T-cell (primary cell): ENCODE measurements around the gene HTRA2. TPM values are rescaled to one million over a fixed set of nuclear protein-coding genes. Genes with fewer than 3 reads are reported as not detected.

ENCODE experiments used
- ATAC-seq, 4 experiments: fragments of 200-7000 bp in 3 of 4; fragments of 150-1000 bp in 1 of 4; cut with Tn5 transposase; replicated peaks in 1 of 4; 1 replicate in 3 of 4; 2 replicates in 1 of 4; pipeline ENCODE4 v1.10.0; 2021; ENCODE audit warnings: moderate library complexity in 3 of 4, mild to moderate bottlenecking in 2 of 4, moderate number of reproducible peaks in 1 of 4
- CTCF ChIA-PET, 2 donors: fragments of 300-600 bp; sonication (Branson Sonifier 250); formaldehyde crosslinking; loops; one replicate each; lab custom pipeline; 2022; ENCODE audit warnings: antibody characterized with exemption in 2 of 2; lab: Charles Lee
- POLR2A ChIA-PET, 2 donors: fragments of 300-600 bp; sonication (Branson Sonifier 250); formaldehyde crosslinking; loops; one replicate each; lab custom pipeline; 2022; ENCODE audit warnings: antibody characterized with exemption in 2 of 2; lab: Charles Lee
- DNase-seq, 35 experiments: peaks; one replicate each; pipeline versions ENCODE4 v3.0.0 to v3.0.0-alpha.2; 2013 to 2023
- H3K27ac ChIP-seq: one replicate; pipeline ENCODE4 v1.5.1; 2013; ENCODE audit warnings: low read length
- H3K27me3 ChIP-seq, 2 experiments: replicated peaks in 1 of 2; 1 replicate in 1 of 2; 2 replicates in 1 of 2; pipeline versions ENCODE4 v1.6.1 to v1.7.0; 2013; ENCODE audit warnings: low read length in 1 of 2, mixed read lengths in 1 of 2; ENCODE audit not compliant: control insufficient read depth in 2 of 2, insufficient read depth in 2 of 2; ENCODE audit errors: extremely low read depth in 1 of 2
- H3K36me3 ChIP-seq, 2 donors: 1 replicate in 1 of 2; 2 replicates in 1 of 2; pipeline versions ENCODE4 v1.6.1 to v1.7.0; 2013; ENCODE audit warnings: low read length in 1 of 2; ENCODE audit not compliant: control insufficient read depth in 2 of 2, insufficient read depth in 1 of 2; ENCODE audit errors: extremely low read depth in 1 of 2
- H3K4me1 ChIP-seq, 2 experiments: 1 replicate in 1 of 2; 2 replicates in 1 of 2; pipeline versions ENCODE4 v1.6.1 to v1.7.0; 2013; ENCODE audit warnings: low read length in 2 of 2, mixed read lengths in 1 of 2; ENCODE audit not compliant: insufficient read depth in 2 of 2, control insufficient read depth in 1 of 2; ENCODE audit errors: extremely low read depth in 1 of 2
- H3K4me3 ChIP-seq, 2 donors: 1 replicate in 1 of 2; 2 replicates in 1 of 2; pipeline versions ENCODE4 v1.5.1 to v1.7.0; 2013; ENCODE audit warnings: mild to moderate bottlenecking in 2 of 2, low read length in 1 of 2, moderate library complexity in 1 of 2; ENCODE audit not compliant: control insufficient read depth in 1 of 2; ENCODE audit errors: extremely low read depth in 1 of 2
- H3K9me3 ChIP-seq: 2 replicates; pipeline ENCODE4 v1.7.0; 2013
- H3K27ac Mint-ChIP-seq, 2 donors: one replicate each; pipeline ENCODE4 v1.8.0; 2020 to 2021; ENCODE audit warnings: mild to moderate bottlenecking in 2 of 2, mixed read lengths in 2 of 2
- H3K27me3 Mint-ChIP-seq, 2 donors: one replicate each; pipeline ENCODE4 v1.8.0; 2021 to 2022; ENCODE audit warnings: mixed read lengths in 2 of 2
- H3K36me3 Mint-ChIP-seq: one replicate; pipeline ENCODE4 v1.8.0; 2021; ENCODE audit warnings: mixed read lengths
- H3K4me1 Mint-ChIP-seq, 3 donors: one replicate each; pipeline ENCODE4 v1.8.0; 2020 to 2022; ENCODE audit warnings: mixed read lengths in 3 of 3, mild to moderate bottlenecking in 1 of 3
- H3K4me3 Mint-ChIP-seq, 3 donors: one replicate each; pipeline ENCODE4 v1.8.0; 2020 to 2022; ENCODE audit warnings: mild to moderate bottlenecking in 3 of 3, mixed read lengths in 3 of 3, moderate library complexity in 3 of 3
- H3K9me3 Mint-ChIP-seq, 3 donors: one replicate each; pipeline ENCODE4 v1.8.0; 2020 to 2022; ENCODE audit warnings: mixed read lengths in 3 of 3
- WGBS: methylation state at CpG from one replicate; pipeline ENCODE4 v1.1.5; 2013; ENCODE audit warnings: missing lambda C conversion rate; ENCODE audit not compliant: insufficient coverage; 5-methylcytosine and 5-hydroxymethylcytosine counted together
- total RNA-seq, 35 experiments: library from RNA in 6 of 35; stranded (reverse) in 6 of 35; fragments of 120-200 nt in 1 of 35; gene quantifications; one replicate each; pipeline versions ENCODE4 v1.2.1 to v1.2.4 and lab custom pipeline; 2013 to 2026

The HTRA2 gene
- total RNA-seq, 5 donors from 2014 or later (not counting 1 experiment from before 2014, with no cell fraction given): 25.1 to 45.2 (median 38.3) TPM

DNA sequence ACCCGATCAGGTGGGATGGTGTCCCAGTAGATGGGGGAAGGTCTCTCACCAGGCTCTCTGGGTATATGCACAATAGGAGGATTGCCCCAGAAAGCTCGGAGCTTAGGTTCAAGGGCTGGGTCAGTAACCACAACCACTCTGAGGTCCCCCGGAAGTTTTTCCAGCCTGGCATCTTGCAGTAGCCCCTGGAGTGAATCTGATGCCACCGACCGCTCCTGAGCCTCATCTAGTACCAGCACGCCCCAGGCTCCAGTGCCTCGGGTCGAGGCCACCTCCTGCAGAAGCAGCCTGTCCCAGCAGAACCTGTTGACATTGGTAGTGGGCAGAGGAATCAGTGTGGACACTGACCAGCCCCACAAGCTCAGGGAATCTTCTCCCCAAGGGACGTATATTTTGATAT is 5.7 kb upstream of the HTRA2 start:
- 100% methylated on average over 1 of the region's 9 CpGs for WGBS
- DNase-seq (no peak), ATAC-seq (no peak)
- Mint-ChIP-seq H3K27me3 (peaks cover 19 to 20% of the 10 kb centered on the region in 2 donors), H3K36me3 (peaks cover 25% of the 10 kb centered on the region), H3K27ac (no peak overlapping the region), H3K4me3 (no peak overlapping the region), H3K4me1 (peaks cover 14 to 23% (median 22%) of the 10 kb centered on the region in 3 donors), H3K9me3 (no peaks in the 10 kb centered on the region)
- Histone ChIP-seq H3K36me3 (peaks cover 3 to 25% of the 10 kb centered on the region in 2 donors), H3K4me3 (no peak overlapping the region), H3K27me3 (peaks cover 2 to 13% of the 10 kb centered on the region in 2 experiments), H3K4me1 (peaks cover 5 to 18% of the 10 kb centered on the region in 2 experiments), H3K27ac (no peak overlapping the region), H3K9me3 (no peaks in the 10 kb centered on the region)
- CTCF ChIA-PET: interaction anchor here in 1 of 2 donors (0.5 kb wide), 1 partner anchor 625 kb away, joined by 4 read pairs; no protein-coding TSS in a partner anchor
- POLR2A ChIA-PET: no interaction called here

DNA sequence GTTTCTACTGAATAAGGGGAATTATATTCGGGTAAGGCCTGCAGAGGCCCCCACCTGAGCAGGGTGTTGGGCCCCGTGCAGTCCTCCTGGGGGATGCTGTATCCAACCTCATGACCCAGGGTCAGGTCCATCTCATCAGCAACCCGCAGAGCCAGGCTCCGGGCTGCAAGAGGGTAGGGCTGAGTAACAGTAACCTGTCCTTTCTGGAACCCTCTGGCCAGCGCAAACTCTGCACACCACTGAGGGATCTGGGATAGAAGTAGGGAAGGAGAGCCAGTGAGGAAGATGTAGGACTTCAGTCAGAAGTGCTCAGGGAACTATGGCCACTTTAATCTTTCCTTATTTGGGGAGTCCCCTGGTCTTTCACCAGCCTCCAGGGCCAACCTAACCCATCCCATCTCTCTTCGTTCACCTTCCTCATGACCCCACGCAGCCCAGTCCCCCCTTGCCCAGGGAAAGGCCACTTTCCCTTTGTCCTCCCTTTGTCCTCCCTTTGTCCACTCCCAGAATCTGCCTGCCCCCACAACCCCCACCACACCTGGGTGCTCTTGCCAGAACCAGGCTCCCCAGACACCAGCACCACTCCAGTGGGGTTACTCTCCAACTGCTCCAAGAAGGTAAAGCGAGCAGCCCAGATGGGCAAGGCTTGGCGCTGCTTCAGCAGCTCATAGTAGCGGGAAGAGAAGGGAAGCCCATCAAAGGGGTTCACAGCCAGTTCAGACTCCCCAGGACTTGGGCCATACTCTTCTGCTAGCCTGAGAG is 4.6 kb upstream of the HTRA2 start:
- POLR2A ChIA-PET: no interaction called here
- peaks cover 7 to 11% of the 10 kb centered on the region in 2 donors for H3K27me3 Mint-ChIP-seq
- H3K4me1 Mint-ChIP-seq: peaks cover 15 to 25% (median 25%) of the 10 kb centered on the region in 3 donors
- WGBS: 93% methylated on average over 5 of the region's 10 CpGs
- CTCF ChIA-PET: no interaction called here
- no peaks in the 10 kb centered on the region for H3K9me3 Mint-ChIP-seq
- ATAC-seq (no peak), DNase-seq (no peak)
- no peak overlapping the region for H3K27ac Mint-ChIP-seq
- Histone ChIP-seq H3K27me3 (peaks cover 0 to 6% of the 10 kb centered on the region in 2 experiments), H3K4me3 (no peak overlapping the region), H3K9me3 (no peaks in the 10 kb centered on the region), H3K4me1 (peaks cover 5 to 21% of the 10 kb centered on the region in 2 experiments), H3K36me3 (peaks cover 3 to 25% of the 10 kb centered on the region in 2 donors), H3K27ac (no peak overlapping the region)
- peaks cover 26% of the 10 kb centered on the region for H3K36me3 Mint-ChIP-seq
- H3K4me3 Mint-ChIP-seq: no peak overlapping the region

DNA sequence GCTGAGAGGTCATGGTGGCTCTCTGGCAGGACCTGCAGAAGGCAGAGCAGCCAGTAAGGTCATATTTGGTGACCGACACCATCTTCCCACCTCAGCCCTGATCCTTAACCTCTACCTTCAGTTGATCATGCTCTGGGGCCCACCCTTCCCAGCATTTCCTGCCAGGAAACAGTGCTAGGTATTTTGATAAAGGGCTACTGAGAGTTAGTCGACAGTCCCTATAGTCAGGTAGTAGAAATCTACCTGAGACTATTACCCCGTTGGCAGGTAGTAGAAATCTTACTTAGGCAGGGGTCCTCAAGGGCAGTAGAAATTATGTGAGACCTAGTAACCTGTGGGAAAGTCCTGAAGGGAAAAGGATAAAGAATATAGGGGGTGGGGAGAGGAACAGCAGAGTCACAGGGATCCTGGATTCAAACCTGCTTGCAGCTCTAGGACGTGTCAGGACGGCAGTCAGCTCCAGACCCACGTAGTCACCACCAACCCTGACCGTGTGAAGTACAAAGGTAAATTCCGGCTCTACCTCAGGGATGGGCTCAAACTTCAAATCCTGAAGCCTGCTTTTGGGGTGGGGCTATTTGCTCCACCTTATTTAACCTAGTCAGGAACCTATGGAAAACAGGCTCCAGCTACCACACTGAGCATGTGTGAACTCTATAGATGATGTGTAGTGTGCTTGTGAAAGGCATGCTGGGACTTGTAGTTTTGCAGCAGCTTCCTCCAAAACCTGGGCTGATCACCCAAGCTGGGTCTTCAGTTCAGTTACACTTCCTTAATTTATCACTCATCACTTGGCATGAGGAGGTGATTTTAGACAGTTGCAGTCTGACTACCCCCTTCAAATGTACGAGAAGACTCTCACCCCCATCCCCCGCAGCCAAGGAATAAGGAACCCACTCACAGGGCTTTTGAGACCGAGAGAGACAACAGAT is 3.8 kb upstream of the HTRA2 start, which contains the start of gene DQX1:
Gene DQX1, minus strand, starts transcription at position 515 of the 932 bp plus-strand sequence. Its CDS starts 502 bp downstream, at position 13.
- H3K4me1 ChIP-seq: peaks cover 8 to 28% of the 10 kb centered on the region in 2 experiments
- no peak within 1 kb of the TSS for H3K4me3 Mint-ChIP-seq
- CTCF ChIA-PET: interaction anchor here in 1 of 2 donors (1.5 kb wide), 1 partner anchor 43 kb away, joined by 3 read pairs; the partner anchor contains the start of genes CCDC142 and TTC31
- peak in 7 of 35 experiments; percentile 20 to 56 (median 34) for DNase-seq
- H3K27ac ChIP-seq: no peak within 1 kb of the TSS
- peaks cover 20 to 31% (median 31%) of the 10 kb centered on the region in 3 donors for H3K4me1 Mint-ChIP-seq
- POLR2A ChIA-PET: interaction anchor here in 1 of 2 donors (0.6 kb wide), 1 partner anchor 76 kb away, joined by 9 read pairs; no protein-coding TSS in a partner anchor
- ATAC-seq: no peak
- H3K9me3 ChIP-seq: no peaks in the 10 kb centered on the region
- H3K9me3 Mint-ChIP-seq: no peaks in the 10 kb centered on the region
- WGBS: 78% methylated on average over 1 of the region's 11 CpGs
- peaks cover 0 to 6% of the 10 kb centered on the region in 2 experiments for H3K27me3 ChIP-seq
- peaks cover 29% of the 10 kb centered on the region for H3K36me3 Mint-ChIP-seq
- peaks cover 0 to 6% of the 10 kb centered on the region in 2 donors for H3K27me3 Mint-ChIP-seq
- peaks cover 3 to 25% of the 10 kb centered on the region in 2 donors for H3K36me3 ChIP-seq
- H3K27ac Mint-ChIP-seq: no peak within 1 kb of the TSS
- no peak within 1 kb of the TSS for H3K4me3 ChIP-seq

DNA sequence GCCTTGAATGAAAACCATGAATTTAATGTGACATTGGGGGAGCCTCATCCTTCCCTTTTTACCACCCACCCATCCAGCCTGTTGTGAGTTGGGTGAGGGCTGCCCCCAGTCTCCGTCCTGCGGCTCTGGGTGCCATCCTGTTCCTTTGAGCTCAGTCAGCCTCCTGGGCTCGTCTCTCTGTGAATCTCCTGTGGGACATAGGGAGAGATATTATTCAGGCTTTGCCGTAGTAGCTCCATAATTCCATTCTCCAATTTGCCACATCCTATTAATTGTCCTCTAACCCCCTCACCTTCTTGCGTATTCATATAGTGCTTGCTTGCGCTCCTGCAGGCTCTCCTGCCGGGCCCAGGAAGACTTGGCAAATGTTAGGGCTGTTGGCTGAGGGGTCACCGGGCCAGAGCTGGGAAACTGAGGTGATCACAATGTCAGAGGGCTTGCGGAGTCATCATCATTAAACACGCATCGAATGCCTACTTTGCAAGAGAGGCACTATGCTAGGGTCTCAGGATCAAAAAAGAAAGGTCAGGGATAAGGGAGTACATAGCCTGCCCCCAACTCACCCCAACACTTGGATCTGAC is 3.0 kb upstream of the HTRA2 start:
- Histone ChIP-seq H3K27me3 (peaks cover 0 to under 1% of the 10 kb centered on the region in 2 experiments), H3K4me3 (no peak overlapping the region), H3K9me3 (no peaks in the 10 kb centered on the region), H3K27ac (no peak overlapping the region), H3K36me3 (peaks cover 3 to 25% of the 10 kb centered on the region in 2 donors), H3K4me1 (peaks cover 14 to 36% of the 10 kb centered on the region in 2 experiments)
- DNase-seq: no peak
- Mint-ChIP-seq H3K4me3 (no peak overlapping the region), H3K27me3 (peaks cover 0 to 4% of the 10 kb centered on the region in 2 donors), H3K4me1 (peaks cover 28 to 39% (median 38%) of the 10 kb centered on the region in 3 donors), H3K9me3 (no peaks in the 10 kb centered on the region), H3K36me3 (peaks cover 30% of the 10 kb centered on the region), H3K27ac (no peak overlapping the region)
- ChIA-PET CTCF (interaction anchor here in 1 of 2 donors (1.5 kb wide), 1 partner anchor 44 kb away, joined by 3 read pairs; the partner anchor contains the start of genes CCDC142 and TTC31), POLR2A (interaction anchor here in 1 of 2 donors (0.6 kb wide), 1 partner anchor 77 kb away, joined by 9 read pairs; no protein-coding TSS in a partner anchor)
- ATAC-seq: no peak
- WGBS: 100% methylated on average over 2 of the region's 11 CpGs

DNA sequence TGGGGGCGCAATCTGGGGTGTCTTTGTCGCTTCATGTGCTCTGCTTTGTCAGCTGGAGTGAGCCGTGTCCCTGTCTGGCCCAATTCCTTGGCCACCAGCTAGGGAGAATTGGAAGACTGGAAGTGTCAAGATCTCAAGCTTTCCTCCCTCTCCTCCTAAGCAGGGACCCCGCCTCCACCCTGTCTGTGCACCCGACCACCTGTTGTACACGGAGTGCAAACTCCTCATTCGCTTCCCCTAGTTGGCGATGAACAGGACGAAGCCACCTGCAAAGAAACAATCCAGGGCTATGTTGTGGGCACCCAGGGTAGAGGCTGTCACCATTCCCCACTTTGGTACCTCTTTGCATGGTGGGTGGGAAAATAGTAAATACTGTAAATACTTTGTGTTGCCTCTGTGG is 2.0 kb upstream of the HTRA2 start:
- no peaks in the 10 kb centered on the region for H3K9me3 Mint-ChIP-seq
- H3K4me1 Mint-ChIP-seq: peaks cover 37 to 47% (median 46%) of the 10 kb centered on the region in 3 donors
- POLR2A ChIA-PET: no interaction called here
- Histone ChIP-seq H3K4me3 (no peak overlapping the region), H3K9me3 (no peaks in the 10 kb centered on the region), H3K4me1 (peaks cover 15 to 37% of the 10 kb centered on the region in 2 experiments), H3K36me3 (peaks cover 3 to 27% of the 10 kb centered on the region in 2 donors), H3K27ac (no peak overlapping the region), H3K27me3 (no peaks in the 10 kb centered on the region)
- H3K36me3 Mint-ChIP-seq: peaks cover 39% of the 10 kb centered on the region
- peak overlapping the region in 1 of 2 donors; percentile 48 for H3K27ac Mint-ChIP-seq
- H3K4me3 Mint-ChIP-seq: peak overlapping the region; percentile 90 to 95 (median 95)
- ATAC-seq: no peak
- WGBS: no CpG with 5 or more reads among the region's 9 CpGs
- no peak for DNase-seq
- no peaks in the 10 kb centered on the region for H3K27me3 Mint-ChIP-seq
- CTCF ChIA-PET: no interaction called here
